Natural killer cell (primary cell): ENCODE measurements around the gene PTCH1. TPM values are rescaled to one million over a fixed set of nuclear protein-coding genes. Genes with fewer than 3 reads are reported as not detected.

Experiments used
- ATAC-seq, 3 donors: fragments of 150-1000 bp in 2 of 3; fragments of 200-7000 bp in 1 of 3; cut with Tn5 transposase; 1 replicate in 1 of 3; 2 replicates in 2 of 3; pipeline ENCODE4 v1.10.0; 2021; ENCODE audit warnings: mild to moderate bottlenecking in 2 of 3, moderate library complexity in 2 of 3
- DNase-seq, 2 donors: peaks; one replicate each; pipeline versions ENCODE4 v3.0.0 to v3.0.0-alpha.2; 2013 to 2021; ENCODE audit warnings: mixed read lengths in 1 of 2
- H3K27ac ChIP-seq: one replicate; pipeline ENCODE4 v1.5.1; 2013; ENCODE audit warnings: mild to moderate bottlenecking, low read length
- H3K27me3 ChIP-seq: one replicate; pipeline ENCODE4 v1.6.1; 2013; ENCODE audit warnings: low read length; ENCODE audit not compliant: control insufficient read depth, insufficient read depth
- H3K36me3 ChIP-seq: one replicate; pipeline ENCODE4 v1.6.1; 2013; ENCODE audit warnings: low read length; ENCODE audit not compliant: control insufficient read depth, insufficient read depth
- H3K4me1 ChIP-seq: one replicate; pipeline ENCODE4 v1.6.1; 2013; ENCODE audit warnings: low read length; ENCODE audit not compliant: control insufficient read depth, insufficient read depth
- H3K4me3 ChIP-seq: one replicate; pipeline ENCODE4 v1.5.1; 2013; ENCODE audit warnings: low read length
- H3K9me3 ChIP-seq: one replicate; pipeline ENCODE4 v1.6.1; 2013; ENCODE audit warnings: low read length; ENCODE audit not compliant: control insufficient read depth, insufficient read depth
- H3K27ac Mint-ChIP-seq, 2 donors: one replicate each; pipeline ENCODE4 v1.8.0; 2022; ENCODE audit warnings: mild to moderate bottlenecking in 2 of 2, mixed read lengths in 2 of 2, moderate library complexity in 1 of 2
- H3K27me3 Mint-ChIP-seq, 2 donors: one replicate each; pipeline ENCODE4 v1.8.0; 2022; ENCODE audit warnings: low read depth in 2 of 2, mixed read lengths in 2 of 2
- H3K36me3 Mint-ChIP-seq: one replicate; pipeline ENCODE4 v1.8.0; 2022; ENCODE audit warnings: mixed read lengths
- H3K4me1 Mint-ChIP-seq, 2 donors: one replicate each; pipeline ENCODE4 v1.8.0; 2022; ENCODE audit warnings: mixed read lengths in 2 of 2
- H3K4me3 Mint-ChIP-seq: one replicate; pipeline ENCODE4 v1.8.0; 2022; ENCODE audit warnings: mild to moderate bottlenecking, moderate library complexity, mixed read lengths
- H3K9me3 Mint-ChIP-seq, 2 donors: one replicate each; pipeline ENCODE4 v1.8.0; 2022; ENCODE audit warnings: mixed read lengths in 2 of 2
- CTCF ChIP-seq: fragments of 200-600 bp; IDR thresholded peaks from one replicate; pipeline ENCODE4 v1.8.0; 2022; ENCODE audit warnings: antibody characterized with exemption
- WGBS: methylation state at CpG from one replicate; pipeline ENCODE4 v1.1.7; 2013; ENCODE audit warnings: missing lambda C conversion rate; ENCODE audit not compliant: insufficient coverage; 5-methylcytosine and 5-hydroxymethylcytosine counted together
- intact Hi-C: fragments of 100-400 bp; cut with micrococcal nuclease; formaldehyde crosslinking; loops from one replicate; pipeline ENCODE4 v1.14.2; 2022
- total RNA-seq, 4 donors: library from RNA; stranded (reverse); fragments of 120-200 nt in 1 of 4; gene quantifications; one replicate each; pipeline versions ENCODE4 v1.2.3 to v1.2.4, GENCODE V29; 2013 to 2022

The PTCH1 gene
- total RNA-seq, 3 donors from 2014 or later (not counting 1 experiment from before 2014, with no cell fraction given): 60.9 to 127 (median 82.1) TPM

- peaks cover 34% of the 10 kb centered on the region for H3K27me3 ChIP-seq
- peaks cover 52 to 61% of the 10 kb centered on the region in 2 donors for H3K4me1 Mint-ChIP-seq
- peak overlapping the region; percentile 62 for H3K27ac ChIP-seq
- DNase-seq (no peak), ATAC-seq (no peak)
- no peaks in the 10 kb centered on the region for H3K36me3 Mint-ChIP-seq
- H3K27me3 Mint-ChIP-seq: peaks cover 7 to 15% of the 10 kb centered on the region in 2 donors
- intact Hi-C loops: loop anchor here (5.0 kb wide), 2 partner anchors 194 to 511 kb away; partner anchors contain the start of gene FANCC
- H3K9me3 Mint-ChIP-seq: no peaks in the 10 kb centered on the region
- H3K4me3 Mint-ChIP-seq: peak overlapping the region; percentile 89
- peaks cover 52% of the 10 kb centered on the region for H3K4me1 ChIP-seq
- TF ChIP-seq CTCF: no peak
- H3K4me3 ChIP-seq: peak overlapping the region; percentile 42
- H3K27ac Mint-ChIP-seq: peak overlapping the region; percentile 73 to 93
- H3K9me3 ChIP-seq: no peaks in the 10 kb centered on the region
- WGBS: 16% methylated on average over 5 of the region's 6 CpGs
- no peaks in the 10 kb centered on the region for H3K36me3 ChIP-seq
Observed at GRCh38 chr9:95511616-95511931, 5.2 kb downstream of the PTCH1 start.

GRCh38 chr9:95510709-95511615, 5.8 kb downstream of the PTCH1 start:
- ATAC-seq (peak; percentile 44 to 80 (median 68)), DNase-seq (peak; percentile 77 to 91)
- WGBS: under 1% methylated on average over 102 of the region's 102 CpGs
- Histone ChIP-seq H3K4me1 (peaks cover 54% of the 10 kb centered on the region), H3K4me3 (peak overlapping the region; percentile 66), H3K36me3 (no peaks in the 10 kb centered on the region), H3K27me3 (peaks cover 35% of the 10 kb centered on the region), H3K27ac (peak overlapping the region; percentile 62), H3K9me3 (no peaks in the 10 kb centered on the region)
- Mint-ChIP-seq H3K27me3 (peaks cover 7 to 12% of the 10 kb centered on the region in 2 donors), H3K4me1 (peaks cover 49 to 57% of the 10 kb centered on the region in 2 donors), H3K36me3 (no peaks in the 10 kb centered on the region), H3K9me3 (no peaks in the 10 kb centered on the region), H3K27ac (peak overlapping the region; percentile 88 to 93), H3K4me3 (peak overlapping the region; percentile 94)
- TF ChIP-seq CTCF: no peak
- intact Hi-C loops: loop anchor here (5.0 kb wide), 2 partner anchors 194 to 511 kb away; partner anchors contain the start of gene FANCC

- H3K4me3 ChIP-seq: peak overlapping the region; percentile 66
- TF ChIP-seq CTCF: no peak
- Mint-ChIP-seq H3K27me3 (peaks cover 7 to 12% of the 10 kb centered on the region in 2 donors), H3K27ac (peak overlapping the region; percentile 88 to 93), H3K9me3 (no peaks in the 10 kb centered on the region), H3K36me3 (no peaks in the 10 kb centered on the region), H3K4me1 (peaks cover 53 to 58% of the 10 kb centered on the region in 2 donors), H3K4me3 (peak overlapping the region; percentile 94)
- WGBS: 1% methylated on average over 31 of the region's 38 CpGs
- DNase-seq: peak in 1 of 2 donors; percentile 30
- no peak for ATAC-seq
- H3K27ac ChIP-seq: peak overlapping the region; percentile 42
- H3K27me3 ChIP-seq: peaks cover 33% of the 10 kb centered on the region
- no peaks in the 10 kb centered on the region for H3K36me3 ChIP-seq
- intact Hi-C loops: loop anchor here (5.0 to 10.0 kb wide), 5 partner anchors 48 to 905 kb away; partner anchors contain the start of genes ERCC6L2, FANCC and ZNF367
- peaks cover 46% of the 10 kb centered on the region for H3K4me1 ChIP-seq
- H3K9me3 ChIP-seq: no peaks in the 10 kb centered on the region
Observed at GRCh38 chr9:95509851-95510708, 6.7 kb downstream of the PTCH1 start.
